GM23248 (cell line): Measurements from ENCODE around the gene TYW5. TPM values are rescaled to one million over a fixed set of nuclear protein-coding genes. Genes with fewer than 3 reads are reported as not detected.

Source experiments
- DNase-seq: peaks from one replicate; pipeline ENCODE4 v3.0.0-alpha.2; 2015
- H2AFZ ChIP-seq: fragments of 200-600 bp; sonication (generic); 2 replicates; pipeline ENCODE4 v1.6.1; 2016; ENCODE audit warnings: antibody characterized with exemption
- H3F3A ChIP-seq: fragments of 200-600 bp; sonication (generic); 2 replicates; pipeline ENCODE4 v1.6.1; 2016; ENCODE audit warnings: mild to moderate bottlenecking, antibody characterized with exemption, mixed run types; ENCODE audit not compliant: insufficient read depth
- H3K27ac ChIP-seq: fragments of 200-600 bp; sonication (generic); 2 replicates; pipeline ENCODE4 v1.5.1; 2016; ENCODE audit warnings: mild to moderate bottlenecking
- H3K27me3 ChIP-seq: fragments of 200-600 bp; sonication (generic); replicated peaks from 2 replicates; pipeline ENCODE4 v1.6.1; 2016; ENCODE audit warnings: mild to moderate bottlenecking; ENCODE audit not compliant: insufficient read depth
- H3K36me3 ChIP-seq: fragments of 200-600 bp; sonication (generic); 2 replicates; pipeline ENCODE4 v1.6.1; 2016; ENCODE audit warnings: low read depth, mild to moderate bottlenecking
- H3K4me1 ChIP-seq: fragments of 200-600 bp; sonication (generic); 2 replicates; pipeline ENCODE4 v1.6.1; 2016; ENCODE audit warnings: mild to moderate bottlenecking; ENCODE audit not compliant: insufficient read depth
- H3K4me2 ChIP-seq: fragments of 200-600 bp; sonication (generic); one replicate; pipeline ENCODE4 v1.6.1; 2016; ENCODE audit warnings: mild to moderate bottlenecking; ENCODE audit not compliant: unreplicated experiment
- H3K4me3 ChIP-seq: fragments of 200-600 bp; sonication (generic); 2 replicates; pipeline ENCODE4 v1.5.1; 2016; ENCODE audit warnings: mild to moderate bottlenecking
- H3K79me2 ChIP-seq: fragments of 200-600 bp; sonication (generic); 2 replicates; pipeline ENCODE4 v1.6.1; 2016; ENCODE audit warnings: mild to moderate bottlenecking; ENCODE audit not compliant: insufficient read depth
- H3K9ac ChIP-seq: fragments of 200-600 bp; sonication (generic); 2 replicates; pipeline ENCODE4 v1.6.1; 2016; ENCODE audit warnings: mild to moderate bottlenecking
- H3K9me2 ChIP-seq: fragments of 200-600 bp; sonication (generic); 2 replicates; pipeline ENCODE4 v1.6.1; 2016; ENCODE audit warnings: mixed run types, mild to moderate bottlenecking, moderate library complexity; ENCODE audit not compliant: insufficient read depth
- H3K9me3 ChIP-seq: fragments of 200-600 bp; sonication (generic); one replicate; pipeline ENCODE4 v1.6.1; 2017; ENCODE audit warnings: low read depth
- H4K20me1 ChIP-seq: fragments of 200-600 bp; sonication (generic); 2 replicates; pipeline ENCODE4 v1.6.0; 2016; ENCODE audit not compliant: insufficient read depth
- EZH2 ChIP-seq: fragments of 200-600 bp; sonication (generic); IDR thresholded peaks from 2 replicates; pipeline ENCODE4 v1.6.1; 2018; ENCODE audit warnings: antibody characterized with exemption, mild to moderate bottlenecking; ENCODE audit not compliant: insufficient read depth, poor library complexity, severe bottlenecking
- EZH2phosphoT487 ChIP-seq: fragments of 200-600 bp; sonication (generic); IDR thresholded peaks from 2 replicates; pipeline ENCODE4 v1.6.1; 2018; ENCODE audit warnings: antibody characterized with exemption, moderate library complexity, mild to moderate bottlenecking, low read depth; ENCODE audit not compliant: insufficient read depth
- WGBS, 2 experiments: methylation state at CpG; one replicate each; pipeline ENCODE4 v1.1.6; 2015 to 2017; ENCODE audit warnings: low lambda C conversion rate in 2 of 2, low coverage in 1 of 2; ENCODE audit errors: missing lambda C conversion rate in 2 of 2; 5-methylcytosine and 5-hydroxymethylcytosine counted together
- in situ Hi-C: fragments of 300-500 bp; cut with MboI; formaldehyde crosslinking; loops from 2 replicates; pipeline ENCODE4 v1.15.0; 2020
- polyA plus RNA-seq: library from polyadenylated mRNA; unstranded; fragments of >200 nt; fragmentation: Nextera tagmentation; extraction: Ambion mirVana; gene quantifications from 2 replicates; pipeline ENCODE4 v1.2.1, GENCODE V29; 2016
- total RNA-seq: library from RNA; depleted of rRNA; stranded (reverse); fragments of >200 nt; shearing (Covaris generic); gene quantifications from 2 replicates; pipeline ENCODE4 v1.2.3, GENCODE V29; 2014

Gene TYW5
- total and polyA plus RNA-seq, 2 experiments from 2014 or later, result 6.6 to 7.0 TPM

DNA sequence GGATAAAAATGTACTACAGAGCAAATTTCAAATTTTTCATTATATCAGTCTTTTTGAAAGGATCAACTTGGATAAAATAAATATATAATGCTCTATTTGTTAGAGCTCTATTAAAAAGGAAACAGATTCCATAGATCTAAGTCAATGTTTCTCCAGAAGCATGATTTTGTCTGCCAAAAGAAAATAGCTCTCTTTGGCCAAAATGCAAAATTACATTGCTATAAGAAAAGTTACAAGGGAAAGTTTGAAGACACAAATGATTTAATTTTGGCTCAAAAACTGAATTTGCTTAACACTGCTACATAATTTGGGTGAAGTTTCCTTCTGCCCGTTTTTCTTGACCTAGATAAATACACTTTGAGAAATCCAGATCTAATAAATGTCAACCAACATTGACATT, 28.5 kb downstream of the TYW5 start:
- Histone ChIP-seq H3K9me3 (no peaks in the 10 kb centered on the region), H3K27ac (no peak overlapping the region), H3K79me2 (peaks cover 68% of the 10 kb centered on the region), H3K27me3 (no peaks in the 10 kb centered on the region), H3K4me3 (no peak overlapping the region), H2AFZ (no peak overlapping the region), H4K20me1 (0 out of 2 replicates have a peak, but pooled peaks cover 5% of the 10 kb centered on the region), H3K4me2 (no peak overlapping the region), H3K9me2 (no peaks in the 10 kb centered on the region), H3K36me3 (peaks cover 33% of the 10 kb centered on the region), H3K4me1 (peaks cover 13% of the 10 kb centered on the region), H3F3A (peaks cover 12% of the 10 kb centered on the region; the same call in 1 of the 2 replicates), H3K9ac (no peak overlapping the region)
- TF ChIP-seq EZH2phosphoT487 (no peak), EZH2 (no peak)
- 15 to 43% methylated on average over 1 of the region's 1 CpG for WGBS, 2 experiments
- in situ Hi-C loops, result no loop called here
- DNase-seq, result no peak

DNA sequence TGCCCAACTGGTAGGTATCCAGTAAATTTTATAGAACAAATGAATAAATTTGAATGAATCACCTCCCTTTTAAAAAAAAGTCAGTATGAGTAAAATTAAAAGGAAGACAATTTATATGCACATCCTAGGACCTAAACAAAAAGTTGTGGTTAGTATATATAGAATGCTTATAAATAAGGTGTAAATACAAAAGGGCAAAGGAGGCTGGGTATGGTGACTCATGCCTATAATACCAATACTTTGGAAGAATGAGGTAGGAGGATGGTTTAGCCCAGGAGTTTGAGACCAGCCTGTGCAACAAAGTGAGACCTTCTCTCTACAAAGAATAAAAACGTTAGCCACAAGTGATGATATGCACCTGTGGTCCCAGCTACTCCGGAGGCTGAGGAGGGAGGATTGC, 31.4 kb downstream of the TYW5 start:
- in situ Hi-C loops, result no loop called here
- Histone ChIP-seq H3K9me3 (no peaks in the 10 kb centered on the region), H3K36me3 (peaks cover 21% of the 10 kb centered on the region; the same call in 1 of the 2 replicates), H3K27ac (no peak overlapping the region), H3K9ac (no peak overlapping the region), H4K20me1 (0 out of 2 replicates have a peak, but pooled peaks cover 5% of the 10 kb centered on the region), H2AFZ (no peak overlapping the region), H3K79me2 (peaks cover 94% of the 10 kb centered on the region), H3K9me2 (no peaks in the 10 kb centered on the region), H3K27me3 (no peaks in the 10 kb centered on the region), H3F3A (peaks cover 7% of the 10 kb centered on the region; the same call in 1 of the 2 replicates), H3K4me2 (no peak overlapping the region), H3K4me3 (no peak overlapping the region), H3K4me1 (peaks cover 13% of the 10 kb centered on the region)
- TF ChIP-seq EZH2phosphoT487 (no peak), EZH2 (no peak)
- no peak for DNase-seq
- 58 to 74% methylated on average over 2 of the region's 2 CpGs for WGBS, 2 experiments

- no peak overlapping the region for H3K27ac ChIP-seq
- H3K9me2 ChIP-seq, result no peaks in the 10 kb centered on the region
- peaks cover 7% of the 10 kb centered on the region; the same call in 1 of the 2 replicates for H3F3A ChIP-seq
- H3K9ac ChIP-seq, result no peak overlapping the region
- H3K4me3 ChIP-seq, result no peak overlapping the region
- no peak for DNase-seq
- H4K20me1 ChIP-seq, result 0 out of 2 replicates have a peak, but pooled peaks cover 5% of the 10 kb centered on the region
- TF ChIP-seq EZH2phosphoT487, result no peak
- TF ChIP-seq EZH2, result no peak
- WGBS, 2 experiments, result 72 to 73% methylated on average over 5 of the region's 5 CpGs
- H3K27me3 ChIP-seq, result no peaks in the 10 kb centered on the region
- H3K36me3 ChIP-seq, result peaks cover 19% of the 10 kb centered on the region; the same call in 1 of the 2 replicates
- H3K9me3 ChIP-seq, result no peaks in the 10 kb centered on the region
- no peak overlapping the region for H3K4me2 ChIP-seq
- in situ Hi-C loops, result no loop called here
- no peak overlapping the region for H2AFZ ChIP-seq
- peaks cover 96% of the 10 kb centered on the region for H3K79me2 ChIP-seq
- H3K4me1 ChIP-seq, result peaks cover 13% of the 10 kb centered on the region
These were observed 32.4 kb downstream of the TYW5 start for GRCh38 chr2:199922856-199923255.

DNA sequence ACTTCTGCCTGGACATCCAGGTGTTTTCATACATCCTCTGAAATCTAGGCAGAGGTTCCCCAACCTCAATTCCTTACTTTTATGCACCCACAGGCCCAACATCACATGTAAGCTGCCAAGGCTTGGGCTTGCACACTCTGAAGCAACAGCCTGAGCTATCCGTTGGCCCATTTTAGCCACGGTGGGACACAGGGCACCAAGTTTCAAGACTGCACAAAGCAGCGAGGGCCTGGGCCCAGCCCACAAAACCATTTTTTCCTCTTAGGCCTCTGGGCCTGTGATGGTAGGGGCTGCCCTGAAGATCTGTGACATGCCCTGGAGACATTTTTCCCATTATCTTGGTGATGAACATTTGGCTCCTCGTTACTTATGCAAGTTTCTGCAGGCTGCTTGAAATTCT, 38.3 kb downstream of the TYW5 start:
- H4K20me1 ChIP-seq, result no peaks in the 10 kb centered on the region

More for the DNA sequence above, 38.3 kb downstream of the TYW5 start:
- Histone ChIP-seq H3K9me3 (no peaks in the 10 kb centered on the region), H3K27ac (no peak overlapping the region), H3K27me3 (no peaks in the 10 kb centered on the region), H3K79me2 (peaks cover 93% of the 10 kb centered on the region), H3K9me2 (no peaks in the 10 kb centered on the region), H3K36me3 (peaks cover 16% of the 10 kb centered on the region; the same call in 1 of the 2 replicates), H3F3A (no peaks in the 10 kb centered on the region), H3K9ac (no peak overlapping the region), H2AFZ (no peak overlapping the region), H3K4me2 (no peak overlapping the region), H3K4me3 (no peak overlapping the region), H3K4me1 (peaks cover 22% of the 10 kb centered on the region; the same call in 1 of the 2 replicates)
- WGBS, 2 experiments, result 92 to 100% methylated on average over 4 of the region's 4 CpGs
- no peak for DNase-seq
- in situ Hi-C loops, result no loop called here
- TF ChIP-seq EZH2, result no peak
- no peak for TF ChIP-seq EZH2phosphoT487
